GM19395 (cell line): ENCODE results near the gene AUNIP.

Source experiments
- ATAC-seq: cut with Tn5 transposase; IDR thresholded peaks from one replicate; pipeline ENCODE4 v1.9.1; 2021; ENCODE audit warnings: mild to moderate bottlenecking, moderate library complexity; ENCODE audit not compliant: unreplicated experiment

Gene AUNIP

GRCh38 chr1:25797939-25798338 lies 61.3 kb downstream of the AUNIP start:
- no peak for ATAC-seq

GRCh38 chr1:25796811-25797458 lies 62.3 kb downstream of the AUNIP start:
- no peak for ATAC-seq

- no peak for ATAC-seq
Measured at GRCh38 chr1:25795946-25796810, 63.1 kb downstream of the AUNIP start.

GRCh38 chr1:25795211-25795610 lies 64.0 kb downstream of the AUNIP start:
- no peak for ATAC-seq

GRCh38 chr1:25794325-25794724 lies 64.9 kb downstream of the AUNIP start:
- no peak for ATAC-seq

- ATAC-seq = no peak
Measured at GRCh38 chr1:25793585-25794170, 65.6 kb downstream of the AUNIP start.

- ATAC-seq = no peak
Measured at GRCh38 chr1:25792115-25792514, 67.1 kb downstream of the AUNIP start.

- no peak for ATAC-seq
Measured at GRCh38 chr1:25790472-25790871, 68.8 kb downstream of the AUNIP start.

GRCh38 chr1:25787760-25788166 lies 71.5 kb downstream of the AUNIP start:
- ATAC-seq = no peak

- no peak for ATAC-seq
Measured at GRCh38 chr1:25786887-25787759, 72.1 kb downstream of the AUNIP start.

GRCh38 chr1:25785333-25786067 lies 73.8 kb downstream of the AUNIP start:
- no peak for ATAC-seq

GRCh38 chr1:25784575-25785051 lies 74.6 kb downstream of the AUNIP start:
- no peak for ATAC-seq
